Body of pancreas (tissue), 4 donors: ENCODE results near the gene HNRNPM.

Source experiments
- POLR2A ChIP-seq, 3 donors: fragments of 450-650 bp; IDR thresholded peaks; one replicate each; pipeline ENCODE4 v1.6.1; 2016; ENCODE audit warnings: antibody characterized with exemption in 3 of 3, mild to moderate bottlenecking in 2 of 3
- TF ChIP-seq, protein P1 (sequence below), 7 experiments: fragments of 450-650 bp in 4 of 7; fragments of 200-600 bp in 3 of 7; sonication (generic) in 3 of 7; IDR thresholded peaks; one replicate each; pipeline ENCODE4 v1.5.1; 2016 to 2019; ENCODE audit warnings: antibody characterized with exemption in 7 of 7

DNA sequence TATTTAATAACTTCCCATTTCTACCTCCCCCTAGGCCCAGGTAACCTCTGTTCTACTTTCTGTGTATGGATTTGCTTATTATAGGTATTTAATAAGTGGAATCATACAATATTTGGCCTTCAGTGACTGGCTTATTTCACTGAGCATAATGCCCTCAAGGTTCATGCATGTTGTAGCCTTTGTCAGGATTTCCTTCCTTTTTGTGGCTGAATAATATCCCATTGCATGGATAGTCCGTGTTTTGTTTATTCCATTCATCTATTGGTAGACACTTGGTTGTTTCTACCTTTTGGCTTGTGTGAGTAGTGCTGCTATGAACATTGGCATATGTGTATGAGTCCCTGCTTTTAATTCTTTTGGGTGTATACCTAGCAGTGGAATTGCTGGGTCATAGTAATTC is 9.4 kb downstream of the HNRNPM start:
- TF ChIP-seq, protein P1, sequence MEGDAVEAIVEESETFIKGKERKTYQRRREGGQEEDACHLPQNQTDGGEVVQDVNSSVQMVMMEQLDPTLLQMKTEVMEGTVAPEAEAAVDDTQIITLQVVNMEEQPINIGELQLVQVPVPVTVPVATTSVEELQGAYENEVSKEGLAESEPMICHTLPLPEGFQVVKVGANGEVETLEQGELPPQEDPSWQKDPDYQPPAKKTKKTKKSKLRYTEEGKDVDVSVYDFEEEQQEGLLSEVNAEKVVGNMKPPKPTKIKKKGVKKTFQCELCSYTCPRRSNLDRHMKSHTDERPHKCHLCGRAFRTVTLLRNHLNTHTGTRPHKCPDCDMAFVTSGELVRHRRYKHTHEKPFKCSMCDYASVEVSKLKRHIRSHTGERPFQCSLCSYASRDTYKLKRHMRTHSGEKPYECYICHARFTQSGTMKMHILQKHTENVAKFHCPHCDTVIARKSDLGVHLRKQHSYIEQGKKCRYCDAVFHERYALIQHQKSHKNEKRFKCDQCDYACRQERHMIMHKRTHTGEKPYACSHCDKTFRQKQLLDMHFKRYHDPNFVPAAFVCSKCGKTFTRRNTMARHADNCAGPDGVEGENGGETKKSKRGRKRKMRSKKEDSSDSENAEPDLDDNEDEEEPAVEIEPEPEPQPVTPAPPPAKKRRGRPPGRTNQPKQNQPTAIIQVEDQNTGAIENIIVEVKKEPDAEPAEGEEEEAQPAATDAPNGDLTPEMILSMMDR (IDR thresholded peaks at IDR 0.05), result no peak
- TF ChIP-seq POLR2A (IDR thresholded peaks at IDR 0.05), result no peak
